IMR-90 (cell line): ENCODE data around the gene PLXDC2. TPM values are rescaled to one million over a fixed set of nuclear protein-coding genes. Genes with fewer than 3 reads are reported as not detected.

Experiments used
- ATAC-seq: fragments of 200-7000 bp; cut with Tn5 transposase; 2 replicates; pipeline ENCODE4 v1.9.1; 2020; ENCODE audit warnings: low read depth, mild to moderate bottlenecking, moderate library complexity
- BruUV-seq: library from RNA; stranded (reverse); fragments of 400-500 nt; replicated peaks from 2 replicates; lab custom pipeline; 2021; lab: Mats Ljungman, UMichigan
- CTCF ChIA-PET: fragments of 300-600 bp; formaldehyde crosslinking; extraction: SDS; loops from one replicate; lab custom pipeline; 2021; ENCODE audit warnings: antibody characterized with exemption; lab: Yijun Ruan, JAX
- POLR2A ChIA-PET: fragments of 300-600 bp; sonication (Branson Sonifier 250); formaldehyde crosslinking; loops from one replicate; lab custom pipeline; 2022; ENCODE audit warnings: antibody characterized with exemption; ENCODE audit not compliant: unreplicated experiment; lab: Charles Lee
- DNase-seq: peaks from one replicate; pipeline ENCODE4 v3.0.0; 2013
- H2AFZ ChIP-seq: replicated peaks from 2 replicates; pipeline ENCODE3; 2013; ENCODE audit warnings: low read length, mild to moderate bottlenecking; ENCODE audit not compliant: poor library complexity
- H2AK5ac ChIP-seq: 2 replicates; pipeline ENCODE4 v1.6.1; 2013; ENCODE audit warnings: low read depth, low read length, inconsistent platforms
- H2AK9ac ChIP-seq: replicated peaks from 2 replicates; pipeline ENCODE3; 2013; ENCODE audit warnings: mild to moderate bottlenecking, low read depth, low read length, moderate library complexity; ENCODE audit not compliant: poor library complexity
- H2BK120ac ChIP-seq: 2 replicates; pipeline ENCODE4 v1.6.1; 2013; ENCODE audit warnings: low read depth, low read length, inconsistent platforms
- H2BK15ac ChIP-seq: 3 replicates; pipeline ENCODE4 v1.6.1; 2013; ENCODE audit warnings: low read depth, low read length, inconsistent platforms
- H2BK20ac ChIP-seq: 2 replicates; pipeline ENCODE4 v1.6.1; 2013; ENCODE audit warnings: low read depth, mild to moderate bottlenecking, inconsistent platforms, low read length, moderate library complexity
- H2BK5ac ChIP-seq: 2 replicates; pipeline ENCODE4 v1.6.1; 2013; ENCODE audit warnings: mild to moderate bottlenecking, low read depth, low read length, inconsistent platforms; ENCODE audit not compliant: poor library complexity, severe bottlenecking
- H3K14ac ChIP-seq: replicated peaks from 2 replicates; pipeline ENCODE4 v1.6.1; 2013; ENCODE audit warnings: low read depth, low read length, inconsistent platforms
- H3K18ac ChIP-seq: 2 replicates; pipeline ENCODE4 v1.6.1; 2013; ENCODE audit warnings: low read depth, low read length, control low read depth
- H3K23ac ChIP-seq: 2 replicates; pipeline ENCODE4 v1.6.1; 2013; ENCODE audit warnings: low read depth, low read length, inconsistent platforms
- H3K27ac ChIP-seq: 2 replicates; pipeline ENCODE4 v1.5.1; 2013; ENCODE audit warnings: mild to moderate bottlenecking, control low read depth, low read length; ENCODE audit not compliant: insufficient read depth
- H3K27me3 ChIP-seq: 2 replicates; pipeline ENCODE4 v1.6.1; 2013; ENCODE audit warnings: low read length; ENCODE audit not compliant: control insufficient read depth, insufficient read depth
- H3K36me3 ChIP-seq: 2 replicates; pipeline ENCODE4 v1.6.1; 2013; ENCODE audit warnings: low read length, mixed read lengths; ENCODE audit not compliant: control insufficient read depth, insufficient read depth
- H3K4ac ChIP-seq: 2 replicates; pipeline ENCODE4 v1.6.1; 2013; ENCODE audit warnings: low read depth, low read length, inconsistent platforms
- H3K4me1 ChIP-seq: 2 replicates; pipeline ENCODE4 v1.6.1; 2013; ENCODE audit warnings: low read length, mixed read lengths; ENCODE audit not compliant: control insufficient read depth, insufficient read depth
- H3K4me2 ChIP-seq: 2 replicates; pipeline ENCODE4 v1.6.1; 2013; ENCODE audit warnings: low read depth, mild to moderate bottlenecking, control low read depth, low read length, moderate library complexity
- H3K4me3 ChIP-seq: 2 replicates; pipeline ENCODE4 v1.5.1; 2013; ENCODE audit warnings: low read depth, mild to moderate bottlenecking, control low read depth, low read length, moderate library complexity; ENCODE audit not compliant: insufficient read depth
- H3K56ac ChIP-seq: 2 replicates; pipeline ENCODE4 v1.6.1; 2013; ENCODE audit warnings: low read length, inconsistent platforms; ENCODE audit not compliant: insufficient read depth; ENCODE audit errors: extremely low read depth
- H3K79me1 ChIP-seq, 2 experiments: 2 replicates each; pipeline ENCODE4 v1.6.1; 2013; ENCODE audit warnings: low read length in 2 of 2, inconsistent platforms in 1 of 2, low read depth in 1 of 2
- H3K9ac ChIP-seq: 2 replicates; pipeline ENCODE4 v1.6.1; 2013; ENCODE audit warnings: low read depth, low read length, control low read depth
- H3K9me1 ChIP-seq: 2 replicates; pipeline ENCODE4 v1.6.1; 2013; ENCODE audit warnings: low read length, inconsistent platforms; ENCODE audit not compliant: insufficient read depth
- H3K9me3 ChIP-seq: 2 replicates; pipeline ENCODE4 v1.6.1; 2013; ENCODE audit warnings: low read length; ENCODE audit not compliant: control insufficient read depth, insufficient read depth
- H4K20me1 ChIP-seq: 2 replicates; pipeline ENCODE4 v1.6.1; 2013; ENCODE audit warnings: low read length, inconsistent platforms; ENCODE audit not compliant: insufficient read depth
- H4K5ac ChIP-seq: 2 replicates; pipeline ENCODE4 v1.6.1; 2013; ENCODE audit warnings: mild to moderate bottlenecking, low read depth, low read length, control low read depth
- H4K8ac ChIP-seq, 2 experiments: 2 replicates each; pipeline ENCODE4 v1.6.1; 2013; ENCODE audit warnings: low read depth in 2 of 2, low read length in 2 of 2, control low read depth in 1 of 2, inconsistent platforms in 1 of 2
- H4K91ac ChIP-seq: 2 replicates; pipeline ENCODE4 v1.6.1; 2013; ENCODE audit warnings: low read depth, low read length, inconsistent platforms; ENCODE audit not compliant: insufficient read depth
- CHD1 ChIP-seq: IDR thresholded peaks from 2 replicates; pipeline ENCODE4 v1.6.1; 2012; ENCODE audit warnings: low read depth, low read length, improper control_type of control experiment
- CTCF ChIP-seq: conservative IDR thresholded peaks from 2 replicates; pipeline ENCODE4 v1.5.1; 2012; ENCODE audit warnings: mild to moderate bottlenecking, low read depth, low read length, improper control_type of control experiment
- ELK1 ChIP-seq: fragments of 150-350 bp; IDR thresholded peaks from 2 replicates; pipeline ENCODE4 v1.6.1; 2016; ENCODE audit warnings: low read depth, mild to moderate bottlenecking, low read length, moderate library complexity, borderline replicate concordance
- MXI1 ChIP-seq: IDR thresholded peaks from 2 replicates; pipeline ENCODE4 v1.6.1; 2012; ENCODE audit warnings: low read depth, mild to moderate bottlenecking, low read length, moderate library complexity, borderline replicate concordance
- RFX5 ChIP-seq: IDR thresholded peaks from 2 replicates; pipeline ENCODE4 v1.8.0; 2012; ENCODE audit warnings: low read depth, mild to moderate bottlenecking, low read length, moderate library complexity
- SMC3 ChIP-seq: fragments of 150-350 bp; IDR thresholded peaks from 2 replicates; pipeline ENCODE4 v1.6.1; 2016; ENCODE audit warnings: low read depth, mild to moderate bottlenecking, antibody characterized with exemption, low read length, moderate library complexity
- USF2 ChIP-seq: fragments of 150-350 bp; IDR thresholded peaks from 2 replicates; pipeline ENCODE4 v1.6.1; 2017; ENCODE audit warnings: mild to moderate bottlenecking, antibody characterized with exemption, low read length, low read depth
- WGBS, 2 experiments: methylation state at CpG; one replicate each; pipeline versions ENCODE4 v1.1.5 to v1.1.7; 2013; ENCODE audit warnings: missing lambda C conversion rate in 2 of 2; ENCODE audit not compliant: insufficient read length in 1 of 2; ENCODE audit errors: extremely low coverage in 2 of 2; 5-methylcytosine and 5-hydroxymethylcytosine counted together
- dilution Hi-C: fragments of 300-500 bp; cut with HindIII; formaldehyde crosslinking; loops from one replicate; pipeline ENCODE4 v1.14.3; 2018; ENCODE audit warnings: low sequenced_read_pairs; ENCODE audit not compliant: unreplicated experiment
- in situ Hi-C: fragments of 300-500 bp; cut with MboI; formaldehyde crosslinking; loops from 3 replicates; pipeline ENCODE4 v1.14.3; 2019; ENCODE audit warnings: low sequenced_read_pairs, inconsistent platforms, mixed read lengths
- intact Hi-C: fragments of 100-400 bp; cut with micrococcal nuclease; formaldehyde crosslinking; loops from 2 replicates; pipeline ENCODE4 v1.10.0; 2022
- polyA plus RNA-seq, 3 experiments: library from polyadenylated mRNA; depleted of rRNA; stranded (reverse); fragments of >200 nt; gene quantifications; 2 replicates each; pipeline ENCODE4 v1.2.3, GENCODE V29; 2012; ENCODE audit warnings: low replicate concordance in 1 of 3
- total RNA-seq: library from RNA; depleted of rRNA; stranded (reverse); fragments of >200 nt; gene quantifications from 2 replicates; pipeline ENCODE4 v1.2.3, GENCODE V29; 2012

PLXDC2 gene
- total and polyA plus RNA-seq, 2 of the 4 experiments (the other 2 are of a cell fraction): 3.2 to 6.1 TPM

GRCh38 chr10:19937989-19938388 lies 121.8 kb downstream of the PLXDC2 start:
- CTCF ChIA-PET: no interaction called here
- Histone ChIP-seq H3K36me3 (no peaks in the 10 kb centered on the region), H2BK120ac (no peak overlapping the region), H3K4me2 (no peak overlapping the region), H3K27ac (no peak overlapping the region), H2AK5ac (no peak overlapping the region), H3K4me1 (no peaks in the 10 kb centered on the region), H3K23ac (no peak overlapping the region), H3K27me3 (no peaks in the 10 kb centered on the region), H3K4me3 (no peak overlapping the region), H2BK5ac (no peak overlapping the region), H3K9me1 (0 out of 2 replicates have a peak, but pooled peaks cover 2% of the 10 kb centered on the region), H3K56ac (no peak overlapping the region), H3K14ac (no peak overlapping the region), H4K20me1 (no peaks in the 10 kb centered on the region), H4K91ac (no peak overlapping the region), H3K9ac (no peak overlapping the region), H3K18ac (no peak overlapping the region), H4K5ac (no peak overlapping the region), H3K79me1 (no peaks in the 10 kb centered on the region; a peak in 1 of 4 replicates), H4K8ac (no peak overlapping the region), H2AFZ (no peak overlapping the region), H2BK15ac (no peak overlapping the region), H3K9me3 (no peaks in the 10 kb centered on the region), H2AK9ac (no peak overlapping the region), H2BK20ac (no peak overlapping the region), H3K4ac (no peak overlapping the region)
- intact Hi-C loops: no loop called here
- no CpG with 5 or more reads among the region's 1 CpG for WGBS, 2 experiments
- DNase-seq (no peak), ATAC-seq (no peak)
- no peak for TF ChIP-seq SMC3
- no peak for TF ChIP-seq CTCF
- no peak for TF ChIP-seq USF2
- TF ChIP-seq RFX5: no peak
- TF ChIP-seq CHD1: no peak
- TF ChIP-seq ELK1: no peak
- no peak for TF ChIP-seq MXI1
- BruUV-seq: no TSS peak
- in situ Hi-C loops: no loop called here
- dilution Hi-C loops: no loop called here
- POLR2A ChIA-PET: no interaction called here
